HFF-Myc (cell line): ENCODE data around the gene PRSS12.

Experiments used
- DNase-seq: peaks from one replicate; pipeline ENCODE4 v3.0.0-alpha.2; 2011; ENCODE audit warnings: low read depth; ENCODE audit errors: extremely low read depth
- H3K4me3 ChIP-seq: replicated peaks from 2 replicates; pipeline ENCODE4 v1.5.1; 2011; ENCODE audit warnings: low read depth, mild to moderate bottlenecking, control low read depth, low read length
- TF ChIP-seq, protein P1 (sequence below): IDR thresholded peaks from 2 replicates; pipeline ENCODE4 v1.5.1; 2012; ENCODE audit warnings: mild to moderate bottlenecking, low read depth, low read length, control low read depth; ENCODE audit errors: missing control alignments

Gene PRSS12

DNA sequence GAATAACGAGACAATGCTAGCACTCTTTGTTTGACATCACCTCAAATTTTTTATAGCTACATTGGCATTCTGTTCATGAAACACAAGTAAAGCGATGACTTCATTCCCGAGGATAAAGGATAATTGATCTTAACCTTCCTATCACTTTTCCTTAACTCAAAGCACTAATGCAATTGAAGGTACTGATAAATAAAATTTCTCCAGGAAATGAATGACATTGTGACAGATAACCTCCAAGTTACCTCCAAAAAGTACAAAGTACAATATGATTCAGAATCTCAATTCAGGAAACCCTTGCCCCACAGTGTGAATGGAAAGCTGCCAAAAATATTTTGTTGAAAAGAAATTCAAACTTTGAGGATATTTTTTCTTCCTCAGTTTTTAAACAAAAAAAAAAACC lies 1.8 kb downstream of the PRSS12 start:
- no peak for DNase-seq
- H3K4me3 ChIP-seq: peak overlapping the region; percentile 67
- TF ChIP-seq, protein P1, sequence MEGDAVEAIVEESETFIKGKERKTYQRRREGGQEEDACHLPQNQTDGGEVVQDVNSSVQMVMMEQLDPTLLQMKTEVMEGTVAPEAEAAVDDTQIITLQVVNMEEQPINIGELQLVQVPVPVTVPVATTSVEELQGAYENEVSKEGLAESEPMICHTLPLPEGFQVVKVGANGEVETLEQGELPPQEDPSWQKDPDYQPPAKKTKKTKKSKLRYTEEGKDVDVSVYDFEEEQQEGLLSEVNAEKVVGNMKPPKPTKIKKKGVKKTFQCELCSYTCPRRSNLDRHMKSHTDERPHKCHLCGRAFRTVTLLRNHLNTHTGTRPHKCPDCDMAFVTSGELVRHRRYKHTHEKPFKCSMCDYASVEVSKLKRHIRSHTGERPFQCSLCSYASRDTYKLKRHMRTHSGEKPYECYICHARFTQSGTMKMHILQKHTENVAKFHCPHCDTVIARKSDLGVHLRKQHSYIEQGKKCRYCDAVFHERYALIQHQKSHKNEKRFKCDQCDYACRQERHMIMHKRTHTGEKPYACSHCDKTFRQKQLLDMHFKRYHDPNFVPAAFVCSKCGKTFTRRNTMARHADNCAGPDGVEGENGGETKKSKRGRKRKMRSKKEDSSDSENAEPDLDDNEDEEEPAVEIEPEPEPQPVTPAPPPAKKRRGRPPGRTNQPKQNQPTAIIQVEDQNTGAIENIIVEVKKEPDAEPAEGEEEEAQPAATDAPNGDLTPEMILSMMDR: no peak

DNA sequence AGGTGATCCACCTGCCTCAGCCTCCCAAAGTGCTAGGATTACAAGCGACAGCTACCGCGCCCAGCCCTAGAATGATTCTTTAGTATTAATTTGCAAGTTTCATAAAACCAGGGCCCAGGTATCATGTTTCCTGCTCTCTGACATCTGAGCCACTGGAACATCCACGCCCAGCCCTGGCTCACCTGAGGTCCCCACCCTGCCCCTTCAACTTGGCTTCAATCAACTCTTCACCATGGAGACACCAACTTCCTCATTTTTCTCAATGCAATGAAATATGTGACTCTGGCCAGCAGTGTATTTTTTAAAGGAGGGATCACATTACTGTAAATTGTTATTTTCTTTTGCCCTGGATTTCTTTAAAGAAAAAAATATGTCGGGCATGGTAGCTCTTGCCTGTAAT lies 3.9 kb downstream of the PRSS12 start:
- no peak for DNase-seq
- TF ChIP-seq, protein P1: no peak

DNA sequence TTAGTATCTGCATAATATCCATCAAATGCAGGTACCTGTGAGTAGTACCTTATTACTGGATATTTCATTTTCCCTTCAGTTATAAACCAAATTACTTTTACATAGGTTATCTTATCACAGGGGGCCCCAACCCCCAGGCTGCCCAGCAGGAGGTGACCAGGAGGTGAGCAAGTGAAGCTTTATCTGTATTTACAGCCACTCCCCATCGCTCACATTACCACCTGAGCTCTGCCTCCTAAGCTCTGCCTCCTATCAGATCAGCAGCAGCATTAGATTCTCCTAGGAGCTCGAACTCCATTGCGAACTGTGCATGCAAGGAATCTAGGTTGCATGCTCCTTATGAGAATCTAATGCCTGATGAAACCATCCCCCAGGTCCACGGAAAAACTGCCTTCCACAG lies 6.3 kb downstream of the PRSS12 start:
- H3K4me3 ChIP-seq: no peak overlapping the region
- no peak for DNase-seq
- TF ChIP-seq, protein P1: no peak

More for the DNA sequence above, 3.9 kb downstream of the PRSS12 start:
- no peak overlapping the region for H3K4me3 ChIP-seq

DNA sequence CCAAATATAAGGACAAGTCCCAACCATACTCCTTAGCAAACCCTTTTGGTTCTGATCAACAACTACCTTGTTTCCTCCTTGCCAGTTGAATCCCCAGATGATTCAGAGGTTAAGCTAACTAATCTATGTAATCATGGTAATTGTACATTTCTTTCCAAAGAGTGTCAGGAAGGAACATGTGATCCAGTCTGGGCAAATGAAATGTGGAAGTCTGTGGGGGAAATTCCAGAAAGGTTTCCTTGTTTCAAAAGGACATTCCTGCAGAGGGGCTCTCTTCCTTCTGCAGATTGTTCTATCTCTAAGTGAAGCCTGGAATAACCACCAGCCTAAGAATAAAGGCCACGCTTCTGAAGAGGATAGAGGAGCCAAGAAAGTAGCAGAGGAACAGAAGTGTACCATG lies 7.0 kb downstream of the PRSS12 start:
- DNase-seq: no peak
- TF ChIP-seq, protein P1: no peak
- H3K4me3 ChIP-seq: no peak overlapping the region

DNA sequence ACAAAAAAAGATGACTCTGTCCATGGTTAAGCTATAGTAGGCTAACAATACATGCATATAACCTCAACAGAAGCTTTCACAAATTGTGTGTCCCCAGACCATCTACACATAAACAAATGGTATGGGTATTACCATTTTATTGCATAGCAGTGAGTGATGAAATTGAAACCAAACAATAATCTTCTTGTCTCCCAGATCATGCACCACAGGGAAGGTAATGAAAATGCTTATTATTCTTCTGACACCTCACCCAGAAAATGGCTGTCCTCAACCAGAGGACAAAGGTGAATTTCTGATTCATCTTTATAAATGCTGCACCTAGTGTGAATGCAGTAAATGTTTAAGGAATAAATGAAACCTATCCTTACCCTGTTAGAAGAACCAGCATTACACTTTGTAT lies 8.0 kb downstream of the PRSS12 start:
- H3K4me3 ChIP-seq: no peak overlapping the region
- TF ChIP-seq, protein P1: no peak
- DNase-seq: no peak

DNA sequence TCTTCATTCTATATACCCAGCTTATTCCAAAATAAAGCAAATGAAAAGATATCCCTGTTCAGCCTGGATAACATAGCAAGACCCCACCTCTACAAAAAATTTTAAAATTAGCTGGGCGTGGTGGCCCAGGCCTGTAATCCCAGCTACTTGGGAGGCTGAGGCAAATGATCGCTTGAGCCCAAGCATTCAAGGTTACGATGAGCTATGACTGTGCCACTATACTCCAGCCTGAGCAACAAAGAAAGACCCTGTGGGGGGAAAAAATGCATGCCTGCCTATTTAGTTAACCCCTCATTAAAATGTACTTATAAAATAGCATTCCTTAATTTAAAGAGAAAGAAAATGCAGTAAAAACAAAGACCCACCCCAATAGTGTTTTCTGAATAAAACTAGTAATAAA lies 9.3 kb downstream of the PRSS12 start:
- no peak for DNase-seq
- TF ChIP-seq, protein P1: no peak
- no peak overlapping the region for H3K4me3 ChIP-seq

DNA sequence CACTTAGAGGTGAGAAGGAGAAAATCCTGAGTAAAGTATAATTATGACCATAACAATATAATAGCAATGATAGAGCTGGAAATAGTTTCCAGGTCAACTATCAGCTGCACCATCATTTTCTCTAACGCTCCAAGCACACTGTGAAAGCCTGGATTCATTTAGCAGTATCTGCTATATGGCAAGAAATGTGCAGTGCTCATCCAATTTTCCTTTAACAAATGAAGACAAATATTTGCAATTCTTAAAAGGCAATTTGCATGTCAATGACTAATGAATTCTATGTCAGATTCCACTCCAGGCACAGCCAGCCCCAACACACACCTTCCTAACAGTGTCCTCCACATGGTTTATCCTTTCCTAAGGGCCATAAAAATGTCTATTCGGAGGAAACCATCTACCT lies 12.7 kb downstream of the PRSS12 start:
- no peak overlapping the region for H3K4me3 ChIP-seq
- no peak for DNase-seq
- TF ChIP-seq, protein P1: no peak
